Activated naive CD8-positive, alpha-beta T cell treated with anti-CD3 and anti-CD28 coated beads, Interleukin-2, amount 50 U/mL, for 16 hours (primary cell): ENCODE measurements around the gene CSTA.

Experiments
- DNase-seq: peaks from one replicate; pipeline ENCODE4 v3.0.0-alpha.2; 2020; ENCODE audit warnings: low read depth, low spot score

The CSTA gene

GRCh38 chr3:122377975-122378374 lies 52.9 kb downstream of the CSTA start:
- DNase-seq: no peak

GRCh38 chr3:122382888-122383666 lies 58.0 kb downstream of the CSTA start, which contains the start of gene MIX23:
Gene MIX23 (minus strand): TSS chr3:122383231. CDS start chr3:122383224, 7 bp downstream.
- DNase-seq: peak; percentile 65

GRCh38 chr3:122383771-122384697 lies 59.0 kb downstream of the CSTA start, which contains the start of gene FAM162A:
Gene FAM162A (plus strand): TSS chr3:122384182. CDS start chr3:122384266, 84 bp downstream.
- peak; percentile 86 for DNase-seq

GRCh38 chr3:122387709-122388108 lies 62.7 kb downstream of the CSTA start:
- DNase-seq: no peak

GRCh38 chr3:122389197-122389596 lies 64.1 kb downstream of the CSTA start:
- no peak for DNase-seq

GRCh38 chr3:122389892-122390291 lies 64.8 kb downstream of the CSTA start:
- DNase-seq: no peak

- DNase-seq: no peak
Observed at GRCh38 chr3:122390665-122391064, 65.6 kb downstream of the CSTA start.
